HG03280 (cell line): ENCODE results near the gene RBBP4.
"Not testable (repeated sequence)": the region's sequence is repeated elsewhere in the genome, so short reads cannot be mapped to it uniquely, and the experiment has no call there.

Experiments
- ATAC-seq: cut with Tn5 transposase; IDR thresholded peaks from one replicate; pipeline ENCODE4 v1.9.1; 2021; ENCODE audit warnings: mild to moderate bottlenecking, moderate library complexity; ENCODE audit not compliant: unreplicated experiment

RBBP4 gene

GRCh38 chr1:32685498-32685897 is 34.5 kb downstream of the RBBP4 start:
- no peak for ATAC-seq

DNA sequence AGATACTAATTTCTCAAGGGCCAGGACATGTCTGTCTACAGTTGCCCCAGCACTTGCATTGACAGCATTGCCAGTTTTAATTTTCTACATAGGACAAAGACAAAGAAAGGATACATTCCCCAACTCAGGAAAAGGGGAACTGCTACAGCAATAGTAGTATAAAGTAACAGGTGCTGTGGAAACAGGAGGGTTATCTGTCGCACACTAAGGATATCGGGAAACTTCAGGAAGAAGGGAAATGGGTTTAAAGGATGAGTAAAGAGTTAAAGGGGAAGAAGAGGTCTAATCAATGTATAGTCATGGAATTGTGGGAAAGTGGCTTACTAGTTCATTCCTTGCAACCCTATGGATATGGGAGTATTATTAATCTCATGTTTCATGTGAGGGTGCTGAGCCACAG is 35.4 kb downstream of the RBBP4 start:
- ATAC-seq = no peak

DNA sequence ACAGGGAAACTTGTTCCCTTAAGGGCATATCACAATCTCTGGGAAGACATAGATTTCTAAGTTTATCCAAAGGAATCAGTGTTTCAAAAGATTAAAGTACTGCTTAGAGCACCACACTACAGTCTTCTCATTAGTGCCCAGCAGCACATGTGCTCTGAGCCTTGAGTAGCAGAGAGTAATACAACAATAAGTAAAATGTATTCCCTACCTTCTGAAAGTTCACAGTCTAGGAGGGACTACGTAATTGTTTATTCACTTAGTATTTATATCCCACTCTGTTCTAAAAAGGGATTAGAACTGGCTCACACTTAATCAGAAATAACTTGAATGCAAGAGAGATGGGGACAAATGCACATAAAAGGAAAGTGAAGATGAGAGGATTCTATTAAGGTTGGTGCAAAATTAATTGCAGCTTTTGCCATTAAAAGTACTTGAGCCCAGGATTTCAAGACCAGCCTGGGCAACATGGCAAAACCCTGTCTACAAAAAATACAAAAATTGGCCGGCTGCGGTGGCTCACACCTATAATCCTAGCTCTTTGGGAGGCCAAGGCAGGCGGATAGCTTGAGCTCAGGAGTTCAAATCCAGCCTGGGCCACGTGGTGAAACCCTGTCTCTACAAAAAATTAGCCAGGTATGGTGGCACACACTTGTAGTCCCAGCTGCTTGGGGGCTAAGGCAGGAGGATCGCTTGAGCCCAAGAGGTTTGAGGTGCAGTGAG is 42.6 kb downstream of the RBBP4 start:
- no peak for ATAC-seq

DNA sequence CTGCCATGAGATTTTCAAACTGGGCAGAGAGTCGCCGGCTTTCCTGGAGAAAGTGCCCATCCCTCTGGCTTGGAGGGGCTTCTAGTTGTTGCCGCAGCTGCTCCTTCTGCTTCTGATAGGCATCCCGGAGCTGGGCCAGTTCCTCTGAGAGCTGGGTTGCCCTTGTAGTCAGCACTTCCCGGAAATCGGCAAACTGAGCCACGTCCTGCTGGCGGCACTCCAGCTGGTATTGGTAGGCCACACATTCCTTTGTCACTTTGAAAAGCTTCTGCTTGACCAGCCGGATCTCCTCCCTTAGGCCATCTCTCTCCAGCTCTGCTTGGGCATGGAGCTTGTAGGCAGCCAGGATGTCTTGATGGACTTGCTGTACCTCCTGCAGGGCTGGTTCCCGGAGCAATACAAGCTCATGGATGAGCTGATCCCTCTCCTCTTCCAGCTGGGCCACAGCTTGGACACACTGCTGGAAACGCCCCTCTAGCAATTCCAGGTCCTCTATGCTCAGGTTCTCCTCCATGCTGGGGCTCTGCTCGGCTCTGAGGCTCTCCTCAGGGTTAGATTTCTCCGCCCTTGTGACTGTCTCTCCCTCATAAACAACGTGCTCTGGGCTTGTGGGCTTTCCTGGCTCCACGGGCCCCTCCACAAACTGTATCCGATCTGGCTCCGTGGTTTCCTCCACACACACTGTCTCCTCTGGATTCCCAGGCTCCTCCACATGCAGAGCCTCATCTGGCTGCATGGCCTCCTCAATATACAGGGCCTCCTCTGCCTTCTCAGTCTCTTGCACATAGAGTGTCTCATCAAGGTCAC is 44.3 kb downstream of the RBBP4 start:
- ATAC-seq = no peak

DNA sequence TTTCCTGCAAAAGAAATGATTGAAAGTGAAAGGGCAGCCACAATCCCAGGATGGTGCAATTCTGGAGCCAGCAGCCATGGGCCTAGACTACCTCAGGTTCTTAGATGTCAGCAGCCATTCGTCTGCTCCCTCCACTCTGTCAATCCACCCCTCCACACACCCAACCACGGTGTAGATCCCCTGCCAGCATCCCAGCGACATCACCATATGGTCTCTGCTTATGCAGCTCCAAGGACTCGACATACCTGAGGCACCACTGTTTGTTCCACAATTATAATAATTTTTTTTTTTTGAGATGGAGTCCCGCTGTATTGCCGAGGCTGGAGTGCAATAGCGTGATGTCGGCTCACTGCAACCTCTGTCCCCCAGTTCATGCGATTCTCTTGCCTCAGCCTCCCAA is 45.0 kb downstream of the RBBP4 start:
- no peak for ATAC-seq

GRCh38 chr1:32696996-32697395 is 46.0 kb downstream of the RBBP4 start:
- ATAC-seq = not testable (repeated sequence)

DNA sequence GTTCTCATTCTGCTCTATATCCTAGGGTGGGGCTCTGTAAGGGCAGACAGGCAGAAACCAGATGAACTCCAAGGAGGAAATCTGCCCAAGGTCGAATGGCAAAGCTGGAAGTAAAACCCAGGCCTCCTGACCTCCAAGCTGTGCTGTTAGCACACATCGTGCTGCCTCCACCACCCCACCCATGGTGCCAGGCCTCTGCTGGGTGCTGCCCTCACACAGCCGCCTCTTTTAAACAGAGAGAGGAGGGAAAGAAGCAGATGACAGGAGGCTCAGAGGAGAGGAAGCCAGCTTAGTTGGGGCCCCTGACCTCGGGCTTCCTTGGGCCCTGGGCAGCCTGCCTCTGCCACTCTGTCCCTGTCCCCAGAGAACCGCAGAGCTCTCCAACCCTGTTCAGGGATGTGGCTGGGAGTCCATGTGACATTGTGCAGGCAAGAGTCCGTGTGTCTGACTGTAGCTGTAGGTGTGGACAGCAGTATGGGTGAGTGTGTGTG is 50.5 kb downstream of the RBBP4 start:
- no peak for ATAC-seq

DNA sequence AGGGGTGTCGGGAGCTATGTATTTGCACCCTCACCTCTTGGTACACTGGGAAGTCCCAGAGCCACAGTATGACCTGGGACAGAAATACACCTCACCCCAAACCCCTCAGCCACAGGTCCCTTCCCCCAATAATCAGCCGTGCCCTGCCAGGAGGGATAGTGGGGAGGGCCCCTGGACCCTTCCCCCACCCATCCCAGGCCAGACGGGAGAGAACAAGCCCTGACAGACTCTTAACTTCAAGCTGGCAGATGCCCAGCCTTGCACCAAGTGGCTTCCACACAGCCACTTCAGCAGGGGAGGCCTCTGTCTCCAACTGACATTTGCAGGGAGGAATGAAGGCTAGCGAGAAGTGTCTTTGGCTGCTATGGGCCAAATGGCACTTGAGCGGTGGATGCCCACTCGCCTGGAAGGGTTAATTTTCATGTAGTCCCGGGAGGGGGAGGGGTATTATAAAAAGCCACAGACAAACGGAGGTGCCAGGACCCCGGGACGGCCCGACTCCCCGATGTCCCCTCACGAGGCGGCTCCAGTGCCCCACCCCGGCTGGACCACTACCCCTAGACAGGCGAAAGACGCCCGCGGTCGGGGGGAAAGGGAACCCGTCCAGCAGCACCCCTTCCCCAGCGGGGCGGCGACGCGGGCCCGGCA is 51.1 kb downstream of the RBBP4 start:
- ATAC-seq = no peak

DNA sequence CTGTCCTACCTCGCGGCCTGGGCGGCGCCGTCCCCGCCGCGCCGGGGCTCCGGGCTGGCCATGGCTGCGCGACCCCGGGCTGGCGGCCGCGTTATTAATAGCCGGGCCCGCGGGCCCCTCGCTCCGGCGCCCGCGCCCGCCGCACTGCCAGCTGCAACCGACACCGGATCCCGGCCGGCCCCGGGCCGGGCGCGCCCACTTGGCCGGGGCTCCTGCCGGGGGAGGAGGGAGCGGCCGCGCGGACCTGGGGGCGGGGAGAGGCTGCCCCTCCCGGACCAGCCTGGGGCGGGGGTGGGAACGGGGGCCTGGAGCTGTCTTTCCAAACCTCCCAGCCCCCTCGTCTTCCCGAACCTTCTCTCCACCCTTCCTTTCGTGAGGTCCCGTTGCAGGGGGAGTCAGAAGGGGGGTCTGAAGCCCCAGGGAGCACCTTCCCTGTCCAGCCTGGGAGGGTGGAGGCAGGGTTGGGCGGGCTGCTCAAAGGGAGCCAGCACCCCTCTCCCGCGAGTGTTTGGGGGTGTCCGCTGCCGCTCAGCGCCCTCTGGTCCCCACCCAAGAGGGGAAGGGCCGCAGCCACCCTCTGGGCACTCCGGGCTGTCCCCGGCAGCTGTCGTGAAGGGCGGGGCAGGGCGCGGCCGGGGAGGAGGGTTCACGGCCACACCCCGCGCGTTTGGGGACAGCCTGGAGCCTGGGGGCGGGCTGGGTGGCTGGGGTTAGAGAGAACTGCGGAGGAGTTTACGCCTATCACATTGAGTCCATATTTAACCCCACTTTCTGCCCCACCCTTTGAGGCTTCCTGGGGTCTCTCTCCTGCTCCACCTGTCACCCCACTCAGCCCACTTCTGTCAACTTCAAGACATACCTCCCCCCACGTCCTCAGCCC is 51.8 kb downstream of the RBBP4 start, which contains the start of gene SYNC:
SYNC (minus strand) TSS at position 172 of the 880 bp plus-strand sequence; CDS start at position 62, 110 bp downstream.
- no peak for ATAC-seq

- ATAC-seq = no peak
Observed at GRCh38 chr1:32703479-32704291, 52.7 kb downstream of the RBBP4 start.

- no peak for ATAC-seq
Observed at GRCh38 chr1:32705516-32705915, 54.5 kb downstream of the RBBP4 start.

- no peak for ATAC-seq
Observed at GRCh38 chr1:32706491-32706890, 55.5 kb downstream of the RBBP4 start.

GRCh38 chr1:32709075-32709474 is 58.1 kb downstream of the RBBP4 start:
- ATAC-seq = no peak

DNA sequence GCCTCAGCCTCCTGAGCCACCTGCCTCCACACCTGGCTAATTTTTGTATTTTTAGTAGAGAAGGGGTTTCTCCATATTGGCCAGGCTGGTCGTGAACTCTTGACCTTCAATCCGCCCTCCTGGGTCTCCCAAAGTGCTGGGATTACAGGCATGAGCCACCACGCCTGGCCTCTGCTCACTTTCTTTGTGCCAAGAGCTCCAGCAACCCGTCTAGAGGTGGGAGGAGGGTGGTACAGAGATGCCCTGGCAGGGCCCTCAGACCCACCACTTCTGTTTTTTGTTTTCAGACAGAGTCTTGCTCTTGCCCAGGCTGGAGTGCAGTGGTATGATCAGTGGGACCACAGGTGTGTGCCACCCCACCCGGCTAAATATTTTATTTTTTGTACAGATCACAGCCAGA is 58.5 kb downstream of the RBBP4 start:
- ATAC-seq = no peak

GRCh38 chr1:32711221-32711620 is 60.2 kb downstream of the RBBP4 start:
- not testable (repeated sequence) for ATAC-seq

DNA sequence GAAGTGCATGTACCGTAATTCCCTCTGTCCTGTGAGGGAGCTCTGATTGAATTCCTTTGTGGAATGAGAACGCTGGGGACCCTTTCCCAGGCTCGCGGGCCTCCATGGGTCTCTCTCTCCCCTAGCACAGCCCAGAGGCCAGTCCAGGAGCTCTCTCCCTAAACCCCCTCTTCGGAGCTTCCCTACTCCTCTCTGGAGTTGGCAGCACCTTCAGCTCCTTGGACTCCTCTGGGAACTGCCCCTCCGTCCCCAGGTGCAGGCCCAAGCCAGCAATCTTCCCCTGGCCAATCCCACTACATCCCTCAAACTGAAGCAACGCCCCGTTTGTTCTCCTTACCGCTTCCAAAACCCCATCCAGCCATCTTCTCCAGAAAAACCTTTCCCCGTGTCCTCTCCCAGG is 62.1 kb downstream of the RBBP4 start:
- no peak for ATAC-seq

- no peak for ATAC-seq
Observed at GRCh38 chr1:32714277-32714676, 63.3 kb downstream of the RBBP4 start.

DNA sequence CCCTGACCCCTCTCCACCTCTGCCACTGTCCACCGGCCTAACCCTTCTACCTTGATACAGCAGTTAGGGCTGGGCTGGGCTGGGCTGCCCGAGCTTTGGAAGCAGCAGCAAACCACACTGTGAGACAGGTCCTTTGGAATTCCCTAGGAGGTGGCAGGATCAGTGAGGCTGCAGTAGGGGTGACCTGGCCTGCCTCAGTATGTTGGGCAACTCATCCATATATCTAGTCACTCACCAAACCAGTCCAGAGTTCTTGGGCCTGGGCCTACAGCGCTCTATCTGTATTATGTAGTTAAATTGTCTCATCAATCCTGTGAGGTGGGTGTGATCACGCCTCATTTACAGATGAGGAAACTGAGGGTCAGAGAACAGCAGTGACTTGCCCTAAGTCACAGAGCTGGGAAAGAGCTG is 64.9 kb downstream of the RBBP4 start:
- no peak for ATAC-seq

DNA sequence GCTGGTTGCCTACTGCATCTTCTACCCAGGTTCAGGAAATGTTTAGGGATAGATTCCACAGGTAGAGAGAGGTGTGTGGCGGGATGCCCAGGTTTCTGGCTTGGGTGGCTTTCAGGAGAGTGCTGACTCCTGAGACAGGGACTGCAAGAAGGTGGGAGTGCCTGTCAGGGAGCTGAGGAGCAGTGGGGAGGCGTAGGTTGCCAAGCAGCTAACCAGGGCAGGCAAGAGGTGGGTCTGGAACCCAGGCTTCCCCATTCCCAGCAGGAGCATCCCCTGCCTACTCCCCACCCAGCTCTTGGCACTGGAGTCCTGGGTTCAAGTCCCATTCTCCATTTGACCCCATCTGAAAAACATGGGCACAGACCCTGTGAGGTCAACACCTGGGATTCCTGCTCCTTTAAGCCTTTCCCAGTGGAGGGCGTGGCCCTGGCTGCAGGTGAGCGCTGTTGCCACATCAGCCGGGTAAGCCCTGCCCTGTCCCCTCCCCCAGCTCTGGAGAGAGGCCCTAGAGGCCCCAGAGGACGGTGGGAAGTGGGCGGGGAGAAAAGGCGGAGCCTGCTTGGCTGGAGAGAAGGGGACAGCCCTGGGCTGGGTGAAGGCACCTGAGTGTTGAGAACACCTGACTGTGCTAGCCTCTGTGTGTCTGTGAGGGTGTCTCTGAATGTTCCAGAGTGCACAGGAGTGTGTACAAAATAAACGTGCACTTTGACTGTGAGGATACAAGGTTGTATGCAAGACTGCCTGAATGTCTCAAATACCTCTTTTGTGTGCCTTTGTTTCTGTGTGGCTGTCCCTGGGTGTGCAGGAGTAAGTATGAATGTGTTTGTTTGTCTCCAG is 65.5 kb downstream of the RBBP4 start:
- peak; percentile 51 for ATAC-seq
